Panc1 (cell line): ENCODE data around the gene GGN. TPM values are rescaled to one million over a fixed set of nuclear protein-coding genes. Genes with fewer than 3 reads are reported as not detected.
A peak's percentile ranks its signal among the peaks of the same experiment; 100 is the strongest.

Experiments
- ATAC-seq: fragments of 200-7000 bp; cut with Tn5 transposase; 2 replicates; pipeline ENCODE4 v1.9.1; 2020; ENCODE audit warnings: mild to moderate bottlenecking, moderate library complexity
- BruUV-seq: library from RNA; stranded (reverse); fragments of 400-500 nt; replicated peaks from 2 replicates; lab custom pipeline; 2021; lab: Mats Ljungman, UMichigan
- CTCF ChIA-PET: fragments of 300-600 bp; sonication (Branson Sonifier 250); formaldehyde crosslinking; loops from one replicate; lab custom pipeline; 2022; ENCODE audit warnings: antibody characterized with exemption; lab: Charles Lee
- POLR2A ChIA-PET: fragments of 300-600 bp; sonication (Branson Sonifier 250); formaldehyde crosslinking; loops from one replicate; lab custom pipeline; 2022; ENCODE audit warnings: antibody characterized with exemption; lab: Charles Lee
- DNase-seq: peaks from one replicate; pipeline ENCODE4 v3.0.0-alpha.2; 2010; ENCODE audit warnings: low read depth, low spot score
- H3K27ac ChIP-seq: 2 replicates; pipeline ENCODE4 v1.5.1; 2011; ENCODE audit warnings: mild to moderate bottlenecking, low read length, inconsistent platforms
- H3K27me3 ChIP-seq: fragments of 200-500 bp; sonication (Bioruptor generic); 2 replicates; pipeline ENCODE4 v1.6.0; 2014; ENCODE audit warnings: low read length, inconsistent platforms; ENCODE audit not compliant: control insufficient read depth, insufficient read depth
- H3K36me3 ChIP-seq: fragments of 200-500 bp; sonication (Bioruptor generic); 2 replicates; pipeline ENCODE4 v1.5.1; 2014; ENCODE audit warnings: inconsistent platforms, mild to moderate bottlenecking, low read length, moderate library complexity; ENCODE audit not compliant: control insufficient read depth, insufficient read depth
- H3K4me1 ChIP-seq: 2 replicates; pipeline ENCODE4 v1.5.1; 2011; ENCODE audit warnings: inconsistent platforms, mild to moderate bottlenecking, low read length, moderate library complexity; ENCODE audit not compliant: control insufficient read depth, insufficient read depth
- H3K4me3 ChIP-seq, 2 experiments: 2 replicates each; pipeline ENCODE4 v1.5.1; 2011 to 2012; ENCODE audit warnings: low read depth in 2 of 2, low read length in 2 of 2, mild to moderate bottlenecking in 2 of 2, inconsistent platforms in 1 of 2, moderate library complexity in 1 of 2
- H3K9me3 ChIP-seq: fragments of 200-500 bp; sonication (Bioruptor generic); 2 replicates; pipeline ENCODE4 v1.5.1; 2014; ENCODE audit warnings: low read depth, mild to moderate bottlenecking, inconsistent platforms, low read length, moderate library complexity; ENCODE audit not compliant: control insufficient read depth, insufficient read depth
- CTCF ChIP-seq: fragments of 450-650 bp; IDR thresholded peaks from 2 replicates; pipeline ENCODE4 v1.5.1; 2017; ENCODE audit warnings: mild to moderate bottlenecking
- POLR2AphosphoS5 ChIP-seq: IDR thresholded peaks from 2 replicates; pipeline ENCODE4 v1.6.1; 2012; ENCODE audit warnings: mild to moderate bottlenecking, low read depth, low read length, moderate library complexity
- REST ChIP-seq, 2 experiments: IDR thresholded peaks; 2 replicates each; pipeline ENCODE4 v1.6.1; 2011 to 2012; ENCODE audit warnings: low read depth in 2 of 2, control low read depth in 1 of 2, low read length in 1 of 2, mild to moderate bottlenecking in 1 of 2, moderate library complexity in 1 of 2; ENCODE audit not compliant: insufficient read depth in 1 of 2
- SIN3A ChIP-seq: IDR thresholded peaks from 2 replicates; pipeline ENCODE4 v1.6.1; 2012; ENCODE audit warnings: low read depth, mild to moderate bottlenecking, low read length, moderate library complexity, borderline replicate concordance; ENCODE audit not compliant: insufficient read depth
- TCF7L2 ChIP-seq: IDR thresholded peaks from 2 replicates; pipeline ENCODE4 v1.6.1; 2011; ENCODE audit warnings: mild to moderate bottlenecking, low read depth, low read length, inconsistent platforms
- in situ Hi-C: cut with HindIII; loops from 2 replicates; pipeline ENCODE4 v1.10.0; 2016; ENCODE audit warnings: low sequenced_read_pairs, low pct_unique_long_range_greater_than_20kb
- intact Hi-C: fragments of 100-400 bp; cut with micrococcal nuclease; formaldehyde crosslinking; loops from one replicate; pipeline ENCODE4 v1.10.0; 2022; ENCODE audit not compliant: unreplicated experiment
- total RNA-seq: library from RNA; stranded (reverse); gene quantifications from one replicate; pipeline ENCODE4 v1.2.1, GENCODE V29; 2021; ENCODE audit not compliant: unreplicated experiment

The GGN gene
- total RNA-seq, 1 experiment from 2014 or later, result 1.4 TPM

- no peak for TF ChIP-seq POLR2AphosphoS5
- no peaks in the 10 kb centered on the region for H3K27me3 ChIP-seq
- in situ Hi-C loops, result no loop called here
Observed at GRCh38 chr19:38383743-38384142, 4.1 kb downstream of the GGN start.

GRCh38 chr19:38383184-38383583 is 4.7 kb downstream of the GGN start:
- Histone ChIP-seq H3K4me1 (peaks cover 4% of the 10 kb centered on the region; the same call in 1 of the 2 replicates), H3K9me3 (no peaks in the 10 kb centered on the region), H3K27me3 (no peaks in the 10 kb centered on the region), H3K36me3 (peaks cover 18% of the 10 kb centered on the region), H3K4me3 (no peak overlapping the region), H3K27ac (no peak overlapping the region)
- ChIA-PET POLR2A (no interaction called here), CTCF (no interaction called here)
- DNase-seq (no peak), ATAC-seq (no peak)
- no peak for TF ChIP-seq TCF7L2
- TF ChIP-seq POLR2AphosphoS5, result no peak
- TF ChIP-seq CTCF, result no peak
- no peak for TF ChIP-seq SIN3A
- no peak for TF ChIP-seq REST (IDR thresholded peaks at IDR 0.05; ENCODE audit: insufficient read depth in 1 of 2, low read depth in 2 of 2, low read length in 1 of 2)
- in situ Hi-C loops (no loop called here), intact Hi-C loops (no loop called here)
- TSS peak; percentile 56 for BruUV-seq

More at GRCh38 chr19:38383743-38384142, 4.1 kb downstream of the GGN start:
- no TSS peak for BruUV-seq
- intact Hi-C loops, result no loop called here
- ChIA-PET CTCF (interaction anchor here (0.6 kb wide), 1 partner anchor 138 kb away, joined by 6 read pairs; no protein-coding TSS in a partner anchor), POLR2A (interaction anchor here (1.4 kb wide), 1 partner anchor 10 kb away, joined by 5 read pairs; the partner anchor contains the start of gene PSMD8)
- Histone ChIP-seq H3K36me3 (peaks cover 18% of the 10 kb centered on the region), H3K27ac (no peak overlapping the region), H3K9me3 (no peaks in the 10 kb centered on the region), H3K4me3 (no peak overlapping the region), H3K4me1 (peaks cover 4% of the 10 kb centered on the region)
- DNase-seq (no peak), ATAC-seq (no peak)

GRCh38 chr19:38381138-38381537 is 6.7 kb downstream of the GGN start:
- DNase-seq (no peak), ATAC-seq (no peak)
- in situ Hi-C loops, result no loop called here
- peaks cover 22% of the 10 kb centered on the region for H3K36me3 ChIP-seq
- H3K4me1 ChIP-seq, result peaks cover 2% of the 10 kb centered on the region
- intact Hi-C loops, result no loop called here
- no peaks in the 10 kb centered on the region for H3K27me3 ChIP-seq
- no peaks in the 10 kb centered on the region for H3K9me3 ChIP-seq
- H3K27ac ChIP-seq, result no peak overlapping the region
- POLR2A ChIA-PET, result no interaction called here
- CTCF ChIA-PET, result no interaction called here
- H3K4me3 ChIP-seq, result no peak overlapping the region
- TF ChIP-seq SIN3A (no peak), POLR2AphosphoS5 (no peak), REST (IDR thresholded peaks at IDR 0.05; ENCODE audit: insufficient read depth in 1 of 2, low read depth in 2 of 2, low read length in 1 of 2) (no peak), TCF7L2 (no peak), CTCF (no peak)
- BruUV-seq, result no TSS peak
